ENCODE measurements around the gene KY. TPM values are rescaled to one million over a fixed set of nuclear protein-coding genes. Genes with fewer than 3 reads are reported as not detected.

Gene KY
- total and polyA plus RNA-seq, 9 of the 15 experiments (the other 6 are each of a cell fraction or from before 2014, with no cell fraction given) = not detected

DNA sequence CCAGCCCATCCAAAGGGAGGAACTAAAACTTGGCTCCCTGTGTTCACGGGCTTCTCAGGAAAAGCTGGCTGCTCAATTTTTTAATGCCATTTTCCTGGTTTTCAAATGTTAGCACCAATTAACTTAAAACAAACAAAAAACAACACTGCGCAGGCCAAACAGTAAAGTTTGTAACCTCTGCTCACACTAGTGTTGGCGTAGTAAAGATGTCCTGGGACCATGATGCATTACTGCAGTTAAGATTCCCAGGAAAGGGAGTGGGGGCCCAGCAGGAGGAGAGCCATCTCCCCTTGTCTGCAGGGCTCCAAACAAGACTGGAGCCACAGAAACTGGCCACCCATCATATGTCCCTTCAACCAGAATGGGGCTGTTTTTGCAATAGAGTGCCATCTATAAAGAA is 74.0 kb downstream of the KY start (continued):
- TF ChIP-seq C11orf30 (IDR thresholded peaks at IDR 0.05; ENCODE audit: low read depth) = no peak
- TF ChIP-seq, protein P1, sequence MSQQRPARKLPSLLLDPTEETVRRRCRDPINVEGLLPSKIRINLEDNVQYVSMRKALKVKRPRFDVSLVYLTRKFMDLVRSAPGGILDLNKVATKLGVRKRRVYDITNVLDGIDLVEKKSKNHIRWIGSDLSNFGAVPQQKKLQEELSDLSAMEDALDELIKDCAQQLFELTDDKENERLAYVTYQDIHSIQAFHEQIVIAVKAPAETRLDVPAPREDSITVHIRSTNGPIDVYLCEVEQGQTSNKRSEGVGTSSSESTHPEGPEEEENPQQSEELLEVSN (IDR thresholded peaks at IDR 0.05; ENCODE audit: borderline replicate concordance in 1 of 2, extremely low read depth in 1 of 2, insufficient read depth in 1 of 2, insufficient read length in 1 of 2, low read depth in 1 of 2, low read length in 1 of 2, poor library complexity in 1 of 2, severe bottlenecking in 1 of 2) = no peak
- TF ChIP-seq DMBX1 (CRISPR knock-in tag; IDR thresholded peaks at IDR 0.05; ENCODE audit: borderline replicate concordance) = no peak
- TF ChIP-seq TAF9B (IDR thresholded peaks at IDR 0.05; ENCODE audit: partially characterized antibody) = no peak
- TF ChIP-seq KAT2B (IDR thresholded peaks at IDR 0.05; ENCODE audit: low read depth, low read length) = no peak
- TF ChIP-seq ZNF75A (CRISPR knock-in tag; IDR thresholded peaks at IDR 0.05) = no peak
- TF ChIP-seq ZFP30 (CRISPR knock-in tag; IDR thresholded peaks at IDR 0.05; ENCODE audit: borderline replicate concordance) = no peak
- no peak for TF ChIP-seq SPI1 (IDR thresholded peaks at IDR 0.05; ENCODE audit: borderline replicate concordance, low read depth, low read length)
- no peak for TF ChIP-seq RAD51 (IDR thresholded peaks at IDR 0.05; ENCODE audit: borderline replicate concordance, low read depth)
- TF ChIP-seq, protein P2, sequence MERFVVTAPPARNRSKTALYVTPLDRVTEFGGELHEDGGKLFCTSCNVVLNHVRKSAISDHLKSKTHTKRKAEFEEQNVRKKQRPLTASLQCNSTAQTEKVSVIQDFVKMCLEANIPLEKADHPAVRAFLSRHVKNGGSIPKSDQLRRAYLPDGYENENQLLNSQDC (CRISPR knock-in tag; IDR thresholded peaks at IDR 0.05) = no peak

DNA sequence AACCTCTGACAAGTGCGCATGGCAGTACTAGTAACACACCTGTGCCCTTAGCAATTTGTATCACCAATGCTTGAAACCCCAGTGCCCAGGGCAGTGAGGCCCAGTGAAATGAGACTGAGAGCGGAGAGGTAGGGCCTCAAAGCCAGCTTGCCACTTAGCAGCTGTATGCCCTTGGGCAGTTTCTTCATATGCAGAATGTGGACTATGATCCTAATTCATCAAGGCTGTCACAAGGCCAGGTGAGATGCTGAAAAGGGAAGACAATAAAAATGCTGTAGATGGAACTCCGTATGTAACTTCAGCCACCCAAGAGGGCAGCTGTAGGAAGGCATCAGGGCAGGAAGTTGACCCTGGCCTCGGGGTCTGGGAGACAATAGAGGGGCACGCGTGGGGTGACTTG is 74.4 kb downstream of the KY start:
- no peaks in the 10 kb centered on the region for H3K9me3 ChIP-seq (replicated peaks; ENCODE audit: control insufficient read depth, insufficient read depth, low read depth, low read length)
- no peak overlapping the region for H3K4me3 ChIP-seq
- 8% methylated on average over 5 of the region's 6 CpGs for WGBS (ENCODE audit: insufficient coverage, low coverage, missing lambda C conversion rate)
- in situ Hi-C loops (cut with MboI) = no loop called here
- BruUV-seq (replicated peaks) = no TSS peak
- H3K27ac ChIP-seq (ENCODE audit: extremely low read depth, low read depth, low read length) = no peak overlapping the region
- intact Hi-C loops (cut with micrococcal nuclease) = no loop called here
- H3K79me2 ChIP-seq (ENCODE audit: control insufficient read depth, insufficient read depth, low read length) = no peaks in the 10 kb centered on the region
- H2AFZ ChIP-seq (ENCODE audit: low read depth, low read length) = no peak overlapping the region
- ATAC-seq (no peak), DNase-seq (ENCODE audit: extremely low read depth in 1 of 4, low spot score in 3 of 4) (no peak), FAIRE-seq (no peak)
- H3K27me3 ChIP-seq (ENCODE audit: control insufficient read depth in 2 of 2, insufficient read depth in 2 of 2, low read length in 2 of 2) = 0 out of 5 replicates have a peak, but pooled peaks cover 0 to 3% of the 10 kb centered on the region in 2 experiments
- H3K9me1 ChIP-seq (ENCODE audit: control insufficient read depth, insufficient read depth, low read length) = no peaks in the 10 kb centered on the region
- no peak overlapping the region for H3K9ac ChIP-seq (ENCODE audit: insufficient read depth in 1 of 2, low read depth in 2 of 2, low read length in 2 of 2)
- CTCF ChIA-PET (ENCODE audit: low intra/inter-chr PET ratio) = no interaction called here
- POLR2A ChIA-PET = no interaction called here
- no peaks in the 10 kb centered on the region for H4K20me1 ChIP-seq (replicated peaks; ENCODE audit: control insufficient read depth, insufficient read depth, low read length)
- H3K4me1 ChIP-seq (replicated peaks in 1 of 2; ENCODE audit: control insufficient read depth in 2 of 2, insufficient read depth in 2 of 2, low read length in 2 of 2) = no peaks in the 10 kb centered on the region
- H3K4me2 ChIP-seq (ENCODE audit: insufficient read depth, low read length) = no peak overlapping the region
- no peaks in the 10 kb centered on the region for H3K36me3 ChIP-seq (ENCODE audit: control insufficient read depth, insufficient read depth, low read length)
- TF ChIP-seq RUNX1 (IDR thresholded peaks at IDR 0.05; ENCODE audit: low read depth) (no peak), ZNF146 (CRISPR knock-in tag; IDR thresholded peaks at IDR 0.05; ENCODE audit: unreplicated experiment) (no peak)
- TF ChIP-seq, protein P3, sequence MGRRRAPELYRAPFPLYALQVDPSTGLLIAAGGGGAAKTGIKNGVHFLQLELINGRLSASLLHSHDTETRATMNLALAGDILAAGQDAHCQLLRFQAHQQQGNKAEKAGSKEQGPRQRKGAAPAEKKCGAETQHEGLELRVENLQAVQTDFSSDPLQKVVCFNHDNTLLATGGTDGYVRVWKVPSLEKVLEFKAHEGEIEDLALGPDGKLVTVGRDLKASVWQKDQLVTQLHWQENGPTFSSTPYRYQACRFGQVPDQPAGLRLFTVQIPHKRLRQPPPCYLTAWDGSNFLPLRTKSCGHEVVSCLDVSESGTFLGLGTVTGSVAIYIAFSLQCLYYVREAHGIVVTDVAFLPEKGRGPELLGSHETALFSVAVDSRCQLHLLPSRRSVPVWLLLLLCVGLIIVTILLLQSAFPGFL (CRISPR knock-in tag; IDR thresholded peaks at IDR 0.05) = no peak
- TF ChIP-seq, protein P4, sequence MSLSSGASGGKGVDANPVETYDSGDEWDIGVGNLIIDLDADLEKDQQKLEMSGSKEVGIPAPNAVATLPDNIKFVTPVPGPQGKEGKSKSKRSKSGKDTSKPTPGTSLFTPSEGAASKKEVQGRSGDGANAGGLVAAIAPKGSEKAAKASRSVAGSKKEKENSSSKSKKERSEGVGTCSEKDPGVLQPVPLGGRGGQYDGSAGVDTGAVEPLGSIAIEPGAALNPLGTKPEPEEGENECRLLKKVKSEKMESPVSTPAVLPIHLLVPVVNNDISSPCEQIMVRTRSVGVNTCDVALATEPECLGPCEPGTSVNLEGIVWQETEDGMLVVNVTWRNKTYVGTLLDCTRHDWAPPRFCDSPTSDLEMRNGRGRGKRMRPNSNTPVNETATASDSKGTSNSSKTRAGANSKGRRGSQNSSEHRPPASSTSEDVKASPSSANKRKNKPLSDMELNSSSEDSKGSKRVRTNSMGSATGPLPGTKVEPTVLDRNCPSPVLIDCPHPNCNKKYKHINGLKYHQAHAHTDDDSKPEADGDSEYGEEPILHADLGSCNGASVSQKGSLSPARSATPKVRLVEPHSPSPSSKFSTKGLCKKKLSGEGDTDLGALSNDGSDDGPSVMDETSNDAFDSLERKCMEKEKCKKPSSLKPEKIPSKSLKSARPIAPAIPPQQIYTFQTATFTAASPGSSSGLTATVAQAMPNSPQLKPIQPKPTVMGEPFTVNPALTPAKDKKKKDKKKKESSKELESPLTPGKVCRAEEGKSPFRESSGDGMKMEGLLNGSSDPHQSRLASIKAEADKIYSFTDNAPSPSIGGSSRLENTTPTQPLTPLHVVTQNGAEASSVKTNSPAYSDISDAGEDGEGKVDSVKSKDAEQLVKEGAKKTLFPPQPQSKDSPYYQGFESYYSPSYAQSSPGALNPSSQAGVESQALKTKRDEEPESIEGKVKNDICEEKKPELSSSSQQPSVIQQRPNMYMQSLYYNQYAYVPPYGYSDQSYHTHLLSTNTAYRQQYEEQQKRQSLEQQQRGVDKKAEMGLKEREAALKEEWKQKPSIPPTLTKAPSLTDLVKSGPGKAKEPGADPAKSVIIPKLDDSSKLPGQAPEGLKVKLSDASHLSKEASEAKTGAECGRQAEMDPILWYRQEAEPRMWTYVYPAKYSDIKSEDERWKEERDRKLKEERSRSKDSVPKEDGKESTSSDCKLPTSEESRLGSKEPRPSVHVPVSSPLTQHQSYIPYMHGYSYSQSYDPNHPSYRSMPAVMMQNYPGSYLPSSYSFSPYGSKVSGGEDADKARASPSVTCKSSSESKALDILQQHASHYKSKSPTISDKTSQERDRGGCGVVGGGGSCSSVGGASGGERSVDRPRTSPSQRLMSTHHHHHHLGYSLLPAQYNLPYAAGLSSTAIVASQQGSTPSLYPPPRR (CRISPR knock-in tag; IDR thresholded peaks at IDR 0.05; ENCODE audit: borderline replicate concordance) = no peak

Measured in K562 (cell line).